GM19035 (cell line): ENCODE data around the gene RAB26.
"Not testable (repeated sequence)": the region's sequence is repeated elsewhere in the genome, so short reads cannot be mapped to it uniquely, and the experiment has no call there.

ENCODE experiments used
- ATAC-seq: cut with Tn5 transposase; IDR thresholded peaks from one replicate; pipeline ENCODE4 v1.9.1; 2021; ENCODE audit not compliant: unreplicated experiment

The RAB26 gene

GRCh38 chr16:2116428-2116827, 32.0 kb upstream of the RAB26 start:
- not testable (repeated sequence) for ATAC-seq

GRCh38 chr16:2117341-2117740, 31.1 kb upstream of the RAB26 start:
- ATAC-seq, result not testable (repeated sequence)

GRCh38 chr16:2117960-2118722, 30.3 kb upstream of the RAB26 start:
- not testable (repeated sequence) for ATAC-seq

- ATAC-seq, result not testable (repeated sequence)
Observed at GRCh38 chr16:2121325-2121724, 27.1 kb upstream of the RAB26 start.

GRCh38 chr16:2121853-2122252, 26.6 kb upstream of the RAB26 start:
- ATAC-seq, result no peak

GRCh38 chr16:2122429-2122828, 26.0 kb upstream of the RAB26 start:
- ATAC-seq, result no peak

GRCh38 chr16:2122934-2123683, 25.3 kb upstream of the RAB26 start:
- not testable (repeated sequence) for ATAC-seq

- ATAC-seq, result not testable (repeated sequence)
Observed at GRCh38 chr16:2123706-2124376, 24.6 kb upstream of the RAB26 start.

- not testable (repeated sequence) for ATAC-seq
Observed at GRCh38 chr16:2124377-2124693, 24.1 kb upstream of the RAB26 start.

GRCh38 chr16:2124694-2125444, 23.6 kb upstream of the RAB26 start:
- not testable (repeated sequence) for ATAC-seq

- ATAC-seq, result not testable (repeated sequence)
Observed at GRCh38 chr16:2125609-2126008, 22.8 kb upstream of the RAB26 start.

- ATAC-seq, result not testable (repeated sequence)
Observed at GRCh38 chr16:2126161-2126743, 22.2 kb upstream of the RAB26 start.

GRCh38 chr16:2126928-2127556, 21.4 kb upstream of the RAB26 start:
- not testable (repeated sequence) for ATAC-seq

- not testable (repeated sequence) for ATAC-seq
Observed at GRCh38 chr16:2127630-2128280, 20.7 kb upstream of the RAB26 start.

GRCh38 chr16:2129251-2129650, 19.2 kb upstream of the RAB26 start:
- ATAC-seq, result not testable (repeated sequence)

- not testable (repeated sequence) for ATAC-seq
Observed at GRCh38 chr16:2129890-2130447, 18.5 kb upstream of the RAB26 start.

GRCh38 chr16:2133797-2134196, 14.6 kb upstream of the RAB26 start:
- ATAC-seq, result not testable (repeated sequence)

GRCh38 chr16:2135071-2135470, 13.4 kb upstream of the RAB26 start:
- ATAC-seq, result not testable (repeated sequence)

GRCh38 chr16:2135770-2136490, 12.5 kb upstream of the RAB26 start, which contains the start of gene PKD1:
Gene PKD1, minus strand, starts transcription at chr16:2135898. Its CDS starts 209 bp downstream, at chr16:2135689.
- ATAC-seq, result not testable (repeated sequence)
